KMS-11 (cell line): Measurements from ENCODE around the gene DENND6A.

Experiments used
- H2AFZ ChIP-seq: fragments of 200-600 bp; sonication (generic); 2 replicates; pipeline ENCODE4 v1.6.1; 2016; ENCODE audit warnings: antibody characterized with exemption, mixed run types, low read depth
- H3K27ac ChIP-seq: fragments of 200-600 bp; sonication (generic); 2 replicates; pipeline ENCODE4 v1.6.1; 2016; ENCODE audit warnings: mild to moderate bottlenecking, mixed run types
- H3K27me3 ChIP-seq: fragments of 200-600 bp; sonication (generic); 2 replicates; pipeline ENCODE4 v1.6.1; 2017; ENCODE audit warnings: mild to moderate bottlenecking, low read depth, mixed run types, moderate library complexity; ENCODE audit not compliant: insufficient read depth
- H3K36me3 ChIP-seq: fragments of 200-600 bp; sonication (generic); 2 replicates; pipeline ENCODE4 v1.6.1; 2017; ENCODE audit warnings: mild to moderate bottlenecking, mixed run types; ENCODE audit not compliant: insufficient read depth
- H3K4me1 ChIP-seq: fragments of 200-600 bp; sonication (generic); 2 replicates; pipeline ENCODE4 v1.6.1; 2016; ENCODE audit warnings: mild to moderate bottlenecking, low read depth, mixed run types; ENCODE audit not compliant: poor library complexity, severe bottlenecking
- H3K4me2 ChIP-seq: fragments of 200-600 bp; sonication (generic); 2 replicates; pipeline ENCODE4 v1.7.0; 2016; ENCODE audit warnings: mild to moderate bottlenecking, mixed run types
- H3K4me3 ChIP-seq: fragments of 200-600 bp; sonication (generic); IDR thresholded peaks from 2 replicates; pipeline ENCODE4 v1.6.1; 2017; ENCODE audit warnings: low read depth, low read length, mixed read lengths; ENCODE audit not compliant: insufficient read depth
- H3K79me2 ChIP-seq: fragments of 200-600 bp; sonication (generic); 2 replicates; pipeline ENCODE4 v1.6.1; 2016; ENCODE audit warnings: low read depth, mixed run types; ENCODE audit not compliant: insufficient read depth
- H3K9ac ChIP-seq: fragments of 200-600 bp; sonication (generic); 2 replicates; pipeline ENCODE4 v1.6.1; 2016; ENCODE audit warnings: mild to moderate bottlenecking, mixed run types
- H4K20me1 ChIP-seq: fragments of 200-600 bp; sonication (generic); 2 replicates; pipeline ENCODE4 v1.6.1; 2016; ENCODE audit warnings: mild to moderate bottlenecking, mixed run types; ENCODE audit not compliant: insufficient read depth
- CTCF ChIP-seq: fragments of 200-600 bp; sonication (generic); conservative IDR thresholded peaks from 2 replicates; pipeline ENCODE4 v1.6.1; 2017; ENCODE audit warnings: low read depth, mild to moderate bottlenecking, antibody characterized with exemption, low read length, moderate library complexity, mixed read lengths

Gene DENND6A

GRCh38 chr3:57661404-57661803 lies 31.5 kb downstream of the DENND6A start:
- H3K36me3 ChIP-seq = no peaks in the 10 kb centered on the region
- no peak for TF ChIP-seq CTCF
- H3K79me2 ChIP-seq = no peaks in the 10 kb centered on the region
- no peak overlapping the region for H3K4me2 ChIP-seq
- H4K20me1 ChIP-seq = no peaks in the 10 kb centered on the region
- no peak overlapping the region for H3K4me3 ChIP-seq
- no peaks in the 10 kb centered on the region for H3K27me3 ChIP-seq
- H3K27ac ChIP-seq = no peak overlapping the region
- H3K4me1 ChIP-seq = no peaks in the 10 kb centered on the region
- no peak overlapping the region for H3K9ac ChIP-seq
- H2AFZ ChIP-seq = no peak overlapping the region

GRCh38 chr3:57659806-57660439 lies 33.0 kb downstream of the DENND6A start:
- H2AFZ ChIP-seq = no peak overlapping the region
- H4K20me1 ChIP-seq = no peaks in the 10 kb centered on the region
- no peak overlapping the region for H3K27ac ChIP-seq
- H3K4me3 ChIP-seq = no peak overlapping the region
- no peaks in the 10 kb centered on the region for H3K79me2 ChIP-seq
- no peaks in the 10 kb centered on the region for H3K27me3 ChIP-seq
- no peaks in the 10 kb centered on the region for H3K36me3 ChIP-seq
- H3K4me2 ChIP-seq = no peak overlapping the region
- no peaks in the 10 kb centered on the region for H3K4me1 ChIP-seq
- no peak overlapping the region for H3K9ac ChIP-seq
- TF ChIP-seq CTCF = no peak

DNA sequence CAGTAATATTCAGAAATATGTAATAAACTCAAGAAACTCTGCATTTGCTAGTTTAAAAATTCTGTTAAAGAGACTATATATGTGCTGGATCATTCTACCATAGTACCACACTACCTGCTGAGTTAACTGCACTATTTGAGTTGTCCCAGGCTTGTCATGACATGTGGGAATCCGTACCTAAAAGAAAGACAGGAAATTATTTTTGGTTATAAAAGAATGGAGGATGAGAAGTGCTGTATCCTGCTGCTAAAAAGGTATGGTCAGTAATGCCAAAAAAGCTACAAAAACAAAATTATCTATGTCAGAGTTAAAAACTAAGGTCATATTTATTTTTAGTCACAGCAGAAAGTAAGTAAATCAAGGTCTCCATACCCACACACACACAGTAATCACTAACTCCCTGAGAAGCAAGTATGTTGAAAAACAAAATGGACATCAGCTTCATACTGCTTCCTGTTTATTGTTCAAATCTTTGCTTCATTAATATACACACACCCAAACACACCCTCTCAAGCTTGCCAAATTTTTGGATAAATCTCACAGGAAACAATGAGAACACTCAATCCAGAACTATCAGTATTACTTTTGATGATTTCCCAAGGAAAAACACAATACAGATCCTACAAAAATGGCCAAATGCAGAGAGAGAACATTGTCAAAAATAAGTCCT lies 33.7 kb downstream of the DENND6A start:
- H3K27ac ChIP-seq = no peak overlapping the region
- H3K27me3 ChIP-seq = no peaks in the 10 kb centered on the region
- no peaks in the 10 kb centered on the region for H4K20me1 ChIP-seq
- H3K9ac ChIP-seq = no peak overlapping the region
- H2AFZ ChIP-seq = no peak overlapping the region
- no peak for TF ChIP-seq CTCF
- no peaks in the 10 kb centered on the region for H3K36me3 ChIP-seq
- H3K4me1 ChIP-seq = no peaks in the 10 kb centered on the region
- H3K4me2 ChIP-seq = no peak overlapping the region
- no peaks in the 10 kb centered on the region for H3K79me2 ChIP-seq
- H3K4me3 ChIP-seq = no peak overlapping the region

GRCh38 chr3:57658536-57658935 lies 34.3 kb downstream of the DENND6A start:
- Histone ChIP-seq H3K27ac (no peak overlapping the region), H3K4me1 (no peaks in the 10 kb centered on the region), H3K27me3 (no peaks in the 10 kb centered on the region), H4K20me1 (no peaks in the 10 kb centered on the region), H3K36me3 (no peaks in the 10 kb centered on the region), H3K79me2 (no peaks in the 10 kb centered on the region), H3K4me3 (no peak overlapping the region), H3K9ac (no peak overlapping the region), H2AFZ (no peak overlapping the region), H3K4me2 (no peak overlapping the region)
- no peak for TF ChIP-seq CTCF
